ENCODE data around the gene MED6. TPM values are rescaled to one million over a fixed set of nuclear protein-coding genes. Genes with fewer than 3 reads are reported as not detected.
A peak's percentile ranks its signal among the peaks of the same experiment; 100 is the strongest.

The MED6 gene
- total and polyA plus RNA-seq, 9 of the 15 experiments (the other 6 are each of a cell fraction or from before 2014, with no cell fraction given): 16.9 to 52.0 (median 30.4) TPM

GRCh38 chr14:70640938-70641547 lies 40.6 kb upstream of the MED6 start:
- TF ChIP-seq NRF1 (conservative IDR thresholded peaks at IDR 0.05 in 1 of 2, IDR thresholded peaks at IDR 0.05 in 1 of 2) (peak; percentile 47 to 55), DMBX1 (CRISPR knock-in tag; IDR thresholded peaks at IDR 0.05; ENCODE audit: borderline replicate concordance) (no peak)
- intact Hi-C loops (cut with micrococcal nuclease) (no loop called here), in situ Hi-C loops (cut with MboI) (no loop called here)
- CTCF ChIA-PET (ENCODE audit: low intra/inter-chr PET ratio): no interaction called here
- H3K27ac ChIP-seq (ENCODE audit: extremely low read depth, low read depth, low read length): no peak overlapping the region
- no peaks in the 10 kb centered on the region for H3K79me2 ChIP-seq (ENCODE audit: control insufficient read depth, insufficient read depth, low read length)
- no peaks in the 10 kb centered on the region for H3K9me1 ChIP-seq (ENCODE audit: control insufficient read depth, insufficient read depth, low read length)
- no peak for FAIRE-seq
- 16% methylated on average over 12 of the region's 28 CpGs for WGBS (ENCODE audit: insufficient coverage, low coverage, missing lambda C conversion rate)
- POLR2A ChIA-PET: no interaction called here
- peaks cover 16 to 29% of the 10 kb centered on the region in 2 experiments for H3K27me3 ChIP-seq (ENCODE audit: control insufficient read depth in 2 of 2, insufficient read depth in 2 of 2, low read length in 2 of 2)
- no peaks in the 10 kb centered on the region; the same call in 1 of the 2 replicates for H3K9me3 ChIP-seq (replicated peaks; ENCODE audit: control insufficient read depth, insufficient read depth, low read depth, low read length)
- no peaks in the 10 kb centered on the region for H4K20me1 ChIP-seq (replicated peaks; ENCODE audit: control insufficient read depth, insufficient read depth, low read length)
- peaks cover 0 to 17% of the 10 kb centered on the region in 2 experiments; a peak in 2 of 5 replicates for H3K4me1 ChIP-seq (replicated peaks in 1 of 2; ENCODE audit: control insufficient read depth in 2 of 2, insufficient read depth in 2 of 2, low read length in 2 of 2)
- H2AFZ ChIP-seq (ENCODE audit: low read depth, low read length): no peak overlapping the region
- no peak for DNase-seq (ENCODE audit: extremely low read depth in 1 of 4, low spot score in 3 of 4)
- no peak overlapping the region for H3K9ac ChIP-seq (ENCODE audit: insufficient read depth in 1 of 2, low read depth in 2 of 2, low read length in 2 of 2)
- no peak overlapping the region for H3K4me3 ChIP-seq
- H3K36me3 ChIP-seq (ENCODE audit: control insufficient read depth, insufficient read depth, low read length): no peaks in the 10 kb centered on the region
- BruUV-seq (replicated peaks): no TSS peak
- ATAC-seq: no peak
- no peak overlapping the region for H3K4me2 ChIP-seq (ENCODE audit: insufficient read depth, low read length)

DNA sequence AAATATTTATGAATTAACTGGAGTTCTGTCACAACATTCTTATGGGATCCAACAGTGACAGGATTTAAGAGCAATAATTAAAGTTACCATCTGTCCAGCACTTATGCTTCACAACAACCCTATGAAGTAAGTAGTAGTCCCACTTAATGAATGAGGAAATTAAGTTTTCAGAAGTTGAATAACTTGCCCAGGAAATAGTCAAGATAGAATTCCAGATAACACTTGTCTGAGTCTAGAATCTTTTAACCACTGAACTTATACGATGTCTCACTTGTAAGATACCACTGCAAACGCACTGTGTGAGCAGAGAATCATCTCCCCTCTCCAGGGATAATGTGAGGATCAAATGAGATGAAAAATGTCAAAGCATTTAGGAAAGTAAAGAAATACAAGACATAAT lies 38.0 kb upstream of the MED6 start:
- intact Hi-C loops (cut with micrococcal nuclease): no loop called here
- in situ Hi-C loops (cut with MboI): no loop called here
- 0% methylated on average over 2 of the region's 2 CpGs for WGBS (ENCODE audit: insufficient coverage, low coverage, missing lambda C conversion rate)
- POLR2A ChIA-PET: no interaction called here
- no peak overlapping the region for H3K4me3 ChIP-seq
- peaks cover 0 to 17% of the 10 kb centered on the region in 2 experiments; a peak in 2 of 5 replicates for H3K4me1 ChIP-seq (replicated peaks in 1 of 2; ENCODE audit: control insufficient read depth in 2 of 2, insufficient read depth in 2 of 2, low read length in 2 of 2)
- FAIRE-seq: no peak
- H3K27ac ChIP-seq (ENCODE audit: extremely low read depth, low read depth, low read length): no peak overlapping the region
- H2AFZ ChIP-seq (ENCODE audit: low read depth, low read length): no peak overlapping the region
- H3K9ac ChIP-seq (ENCODE audit: insufficient read depth in 1 of 2, low read depth in 2 of 2, low read length in 2 of 2): no peak overlapping the region
- H4K20me1 ChIP-seq (replicated peaks; ENCODE audit: control insufficient read depth, insufficient read depth, low read length): no peaks in the 10 kb centered on the region
- no TSS peak for BruUV-seq (replicated peaks)
- H3K4me2 ChIP-seq (ENCODE audit: insufficient read depth, low read length): no peak overlapping the region
- H3K27me3 ChIP-seq (ENCODE audit: control insufficient read depth in 2 of 2, insufficient read depth in 2 of 2, low read length in 2 of 2): peaks cover 14 to 22% of the 10 kb centered on the region in 2 experiments; a peak in 4 of 5 replicates
- no peaks in the 10 kb centered on the region for H3K9me1 ChIP-seq (ENCODE audit: control insufficient read depth, insufficient read depth, low read length)
- H3K36me3 ChIP-seq (ENCODE audit: control insufficient read depth, insufficient read depth, low read length): no peaks in the 10 kb centered on the region
- CTCF ChIA-PET (ENCODE audit: low intra/inter-chr PET ratio): no interaction called here
- H3K79me2 ChIP-seq (ENCODE audit: control insufficient read depth, insufficient read depth, low read length): no peaks in the 10 kb centered on the region
- ATAC-seq: no peak
- DNase-seq (ENCODE audit: extremely low read depth in 1 of 4, low spot score in 3 of 4): no peak
- H3K9me3 ChIP-seq (replicated peaks; ENCODE audit: control insufficient read depth, insufficient read depth, low read depth, low read length): no peaks in the 10 kb centered on the region; the same call in 1 of the 2 replicates
- TF ChIP-seq ETV1 (tag; conservative IDR thresholded peaks at IDR 0.05; ENCODE audit: low read depth) (no peak), RB1 (IDR thresholded peaks at IDR 0.05; ENCODE audit: low read depth) (no peak), RFX1 (IDR thresholded peaks at IDR 0.05) (no peak), POU5F1 (IDR thresholded peaks at IDR 0.05; ENCODE audit: borderline replicate concordance, low read depth, low read length, partially characterized antibody) (no peak), DIDO1 (tag; IDR thresholded peaks at IDR 0.05; ENCODE audit: low read depth) (no peak), E2F4 (CRISPR knock-in tag; IDR thresholded peaks at IDR 0.05; ENCODE audit: low read depth) (no peak), ATF7 (IDR thresholded peaks at IDR 0.05) (no peak), ZBTB34 (CRISPR knock-in tag; IDR thresholded peaks at IDR 0.05) (no peak), SMARCE1 (IDR thresholded peaks at IDR 0.05) (no peak), BHLHE40 (IDR thresholded peaks at IDR 0.05; ENCODE audit: low read length) (no peak)

Measured in K562 (cell line).